ENCODE measurements around the gene TECTA. TPM values are rescaled to one million over a fixed set of nuclear protein-coding genes. Genes with fewer than 3 reads are reported as not detected.

TECTA gene
- total and polyA plus RNA-seq, 2 of the 8 experiments (the other 6 are each of a cell fraction or from before 2014, with no cell fraction given) = 0.59 to 1.0 TPM

DNA sequence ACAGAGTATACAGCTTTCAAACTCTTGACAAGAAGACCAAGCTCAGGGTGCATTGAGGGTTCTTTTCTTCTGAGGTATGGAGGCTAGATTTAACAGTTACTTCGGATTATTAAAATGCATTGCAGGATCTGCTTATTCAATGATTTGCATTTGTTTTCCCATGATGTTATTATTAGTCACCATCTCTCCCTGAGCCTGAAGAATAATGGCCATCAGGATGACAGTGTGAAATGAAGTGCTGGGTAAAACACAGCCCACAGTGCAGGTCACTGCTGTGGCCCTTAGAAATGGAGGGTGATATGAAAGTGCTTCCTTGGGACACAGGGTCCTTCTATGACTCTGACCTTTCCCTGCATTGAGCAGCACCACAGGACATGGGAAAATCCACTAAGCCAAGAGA lies 40.0 kb downstream of the TECTA start:
- Histone ChIP-seq H2BK20ac (ENCODE audit: low read length) (no peak overlapping the region), H2BK5ac (ENCODE audit: low read depth, low read length) (no peak overlapping the region), H4K8ac (ENCODE audit: extremely low read depth, insufficient read depth, low read length) (no peak overlapping the region), H3K9me3 (ENCODE audit: insufficient read depth in 2 of 2, low read depth in 1 of 2, low read length in 1 of 2) (no peaks in the 10 kb centered on the region), H3K27ac (ENCODE audit: low read depth, low read length) (no peak overlapping the region), H2AK5ac (ENCODE audit: low read depth, low read length) (no peak overlapping the region), H3K23ac (ENCODE audit: insufficient read length) (no peak overlapping the region), H3K4me2 (ENCODE audit: insufficient read depth in 1 of 2, low read depth in 2 of 2, low read length in 2 of 2) (no peak overlapping the region), H3K23me2 (ENCODE audit: low read depth, low read length) (no peaks in the 10 kb centered on the region), H3K14ac (ENCODE audit: insufficient read length) (no peak overlapping the region), H3K9ac (replicated peaks in 1 of 4; ENCODE audit: extremely low read depth in 1 of 4, low read depth in 3 of 4, low read length in 3 of 4) (no peak overlapping the region), H3K18ac (ENCODE audit: extremely low read depth, low read length) (no peak overlapping the region), H3K4me3 (ENCODE audit: extremely low read depth in 1 of 4, insufficient read depth in 2 of 4, low read depth in 3 of 4, low read length in 4 of 4) (no peak overlapping the region), H4K5ac (ENCODE audit: insufficient read length, low read depth, low read length) (no peak overlapping the region), H3K4ac (replicated peaks; ENCODE audit: insufficient read length, low read depth, low read length) (no peak overlapping the region), H3K27me3 (replicated peaks in 1 of 4; ENCODE audit: control insufficient read depth in 3 of 4, extremely low read depth in 1 of 4, insufficient read depth in 3 of 4, low read length in 3 of 4) (no peaks in the 10 kb centered on the region), H3K4me1 (replicated peaks in 1 of 4; ENCODE audit: control insufficient read depth in 3 of 4, insufficient read depth in 4 of 4, low read length in 3 of 4) (no peaks in the 10 kb centered on the region), H3K56ac (replicated peaks; ENCODE audit: insufficient read length, low read depth, low read length) (no peak overlapping the region), H2BK120ac (replicated peaks; ENCODE audit: low read depth, low read length) (no peak overlapping the region), H2AFZ (ENCODE audit: low read length) (no peak overlapping the region), H3K79me2 (ENCODE audit: control insufficient read depth in 1 of 2, insufficient read depth in 2 of 2, low read length in 2 of 2) (no peaks in the 10 kb centered on the region), H2BK12ac (ENCODE audit: low read depth, low read length) (no peak overlapping the region), H4K91ac (replicated peaks; ENCODE audit: insufficient read length, low read length) (no peak overlapping the region), H3K79me1 (ENCODE audit: low read depth, low read length) (no peaks in the 10 kb centered on the region), H3K36me3 (ENCODE audit: control insufficient read depth in 2 of 4, insufficient read depth in 4 of 4, low read length in 3 of 4) (no peaks in the 10 kb centered on the region), H2BK15ac (ENCODE audit: low read length) (no peak overlapping the region), H4K20me1 (replicated peaks in 1 of 2; ENCODE audit: control insufficient read depth in 1 of 2, insufficient read depth in 2 of 2, low read length in 2 of 2) (peaks cover 0 to 3% of the 10 kb centered on the region in 2 experiments)
- WGBS, 2 experiments (ENCODE audit: extremely low coverage in 1 of 2, insufficient coverage in 1 of 2, insufficient read length in 1 of 2, insufficient replicate concordance in 2 of 2, low coverage in 1 of 2, low lambda C conversion rate in 2 of 2, missing lambda C conversion rate in 1 of 2) = 89% methylated on average over 1 of the region's 1 CpG; no CpG with 5 or more reads in 1 of the 2 experiments
- POLR2A ChIA-PET (ENCODE audit: partially characterized antibody) = no interaction called here
- CTCF ChIA-PET (ENCODE audit: partially characterized antibody) = interaction anchor here (0.7 to 2.5 kb wide), 5 partner anchors 12 to 53 kb away, joined by 3 to 17 read pairs (median 6); no protein-coding TSS in a partner anchor
- TF ChIP-seq CHD2 (IDR thresholded peaks at IDR 0.05; ENCODE audit: low read length) (no peak), JUND (IDR thresholded peaks at IDR 0.05; ENCODE audit: low read length) (no peak), SIN3A (conservative IDR thresholded peaks at IDR 0.05 in 1 of 2, IDR thresholded peaks at IDR 0.05 in 1 of 2; ENCODE audit: low read depth in 1 of 2, low read length in 2 of 2) (no peak), BCL11A (IDR thresholded peaks at IDR 0.05; ENCODE audit: low read depth in 2 of 2, low read length in 2 of 2) (no peak), RNF2 (IDR thresholded peaks at IDR 0.05; ENCODE audit: borderline replicate concordance, low read depth, low read length, missing control alignments, poor library complexity, severe bottlenecking) (no peak), EP300 (IDR thresholded peaks at IDR 0.05; ENCODE audit: borderline replicate concordance in 1 of 2, low read depth in 2 of 2, low read length in 2 of 2) (no peak)
- FAIRE-seq = no peak
- no peak for DNase-seq (ENCODE audit: low read depth in 1 of 2, low spot score in 2 of 2)

Data from H1 (cell line).